Measurements from ENCODE around the gene CFAP53.

The CFAP53 gene

DNA sequence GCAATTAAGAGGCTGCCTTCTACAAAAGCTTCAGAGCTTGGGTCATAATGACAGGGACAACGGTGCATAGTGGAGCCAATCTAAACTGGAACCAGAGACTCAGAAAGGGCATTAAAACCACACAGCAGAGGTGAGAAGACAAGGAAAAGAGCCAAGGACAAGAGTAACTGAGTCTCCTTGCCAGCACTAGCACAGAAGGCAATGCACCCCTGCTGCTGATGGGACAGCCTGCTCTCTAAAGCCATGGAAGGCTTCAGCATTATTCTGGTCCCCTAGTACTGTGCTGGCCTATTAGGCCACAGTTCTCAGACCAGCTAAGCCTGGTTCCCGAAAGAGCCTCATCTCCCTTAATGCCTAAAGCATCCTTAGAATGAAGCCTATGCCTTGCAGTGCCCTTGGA is 86.8 kb downstream of the CFAP53 start:
- no peak for TF ChIP-seq TCF4 (CRISPR knock-in tag; IDR thresholded peaks at IDR 0.05; ENCODE audit: borderline replicate concordance)
- no peak for TF ChIP-seq BACH2 (CRISPR knock-in tag; IDR thresholded peaks at IDR 0.05; ENCODE audit: borderline replicate concordance)
- TF ChIP-seq, protein P1, sequence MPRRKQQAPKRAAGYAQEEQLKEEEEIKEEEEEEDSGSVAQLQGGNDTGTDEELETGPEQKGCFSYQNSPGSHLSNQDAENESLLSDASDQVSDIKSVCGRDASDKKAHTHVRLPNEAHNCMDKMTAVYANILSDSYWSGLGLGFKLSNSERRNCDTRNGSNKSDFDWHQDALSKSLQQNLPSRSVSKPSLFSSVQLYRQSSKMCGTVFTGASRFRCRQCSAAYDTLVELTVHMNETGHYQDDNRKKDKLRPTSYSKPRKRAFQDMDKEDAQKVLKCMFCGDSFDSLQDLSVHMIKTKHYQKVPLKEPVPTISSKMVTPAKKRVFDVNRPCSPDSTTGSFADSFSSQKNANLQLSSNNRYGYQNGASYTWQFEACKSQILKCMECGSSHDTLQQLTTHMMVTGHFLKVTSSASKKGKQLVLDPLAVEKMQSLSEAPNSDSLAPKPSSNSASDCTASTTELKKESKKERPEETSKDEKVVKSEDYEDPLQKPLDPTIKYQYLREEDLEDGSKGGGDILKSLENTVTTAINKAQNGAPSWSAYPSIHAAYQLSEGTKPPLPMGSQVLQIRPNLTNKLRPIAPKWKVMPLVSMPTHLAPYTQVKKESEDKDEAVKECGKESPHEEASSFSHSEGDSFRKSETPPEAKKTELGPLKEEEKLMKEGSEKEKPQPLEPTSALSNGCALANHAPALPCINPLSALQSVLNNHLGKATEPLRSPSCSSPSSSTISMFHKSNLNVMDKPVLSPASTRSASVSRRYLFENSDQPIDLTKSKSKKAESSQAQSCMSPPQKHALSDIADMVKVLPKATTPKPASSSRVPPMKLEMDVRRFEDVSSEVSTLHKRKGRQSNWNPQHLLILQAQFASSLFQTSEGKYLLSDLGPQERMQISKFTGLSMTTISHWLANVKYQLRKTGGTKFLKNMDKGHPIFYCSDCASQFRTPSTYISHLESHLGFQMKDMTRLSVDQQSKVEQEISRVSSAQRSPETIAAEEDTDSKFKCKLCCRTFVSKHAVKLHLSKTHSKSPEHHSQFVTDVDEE (CRISPR knock-in tag; IDR thresholded peaks at IDR 0.05), result no peak
- TF ChIP-seq SNAI2 (CRISPR knock-in tag; IDR thresholded peaks at IDR 0.05), result no peak
- no peak for TF ChIP-seq ZFP30 (CRISPR knock-in tag; IDR thresholded peaks at IDR 0.05)
- TF ChIP-seq OSR1 (CRISPR knock-in tag; IDR thresholded peaks at IDR 0.05), result no peak
- no peak for TF ChIP-seq TOX (CRISPR knock-in tag; IDR thresholded peaks at IDR 0.05; ENCODE audit: borderline replicate concordance)
- no peak for TF ChIP-seq GLIS3 (CRISPR knock-in tag; IDR thresholded peaks at IDR 0.05)
- TF ChIP-seq, protein P2, sequence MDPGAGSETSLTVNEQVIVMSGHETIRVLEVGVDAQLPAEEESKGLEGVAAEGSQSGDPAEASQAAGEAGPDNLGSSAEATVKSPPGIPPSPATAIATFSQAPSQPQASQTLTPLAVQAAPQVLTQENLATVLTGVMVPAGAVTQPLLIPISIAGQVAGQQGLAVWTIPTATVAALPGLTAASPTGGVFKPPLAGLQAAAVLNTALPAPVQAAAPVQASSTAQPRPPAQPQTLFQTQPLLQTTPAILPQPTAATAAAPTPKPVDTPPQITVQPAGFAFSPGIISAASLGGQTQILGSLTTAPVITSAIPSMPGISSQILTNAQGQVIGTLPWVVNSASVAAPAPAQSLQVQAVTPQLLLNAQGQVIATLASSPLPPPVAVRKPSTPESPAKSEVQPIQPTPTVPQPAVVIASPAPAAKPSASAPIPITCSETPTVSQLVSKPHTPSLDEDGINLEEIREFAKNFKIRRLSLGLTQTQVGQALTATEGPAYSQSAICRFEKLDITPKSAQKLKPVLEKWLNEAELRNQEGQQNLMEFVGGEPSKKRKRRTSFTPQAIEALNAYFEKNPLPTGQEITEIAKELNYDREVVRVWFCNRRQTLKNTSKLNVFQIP (CRISPR knock-in tag; IDR thresholded peaks at IDR 0.05; ENCODE audit: borderline replicate concordance, low read depth), result no peak
- TF ChIP-seq, protein P3, sequence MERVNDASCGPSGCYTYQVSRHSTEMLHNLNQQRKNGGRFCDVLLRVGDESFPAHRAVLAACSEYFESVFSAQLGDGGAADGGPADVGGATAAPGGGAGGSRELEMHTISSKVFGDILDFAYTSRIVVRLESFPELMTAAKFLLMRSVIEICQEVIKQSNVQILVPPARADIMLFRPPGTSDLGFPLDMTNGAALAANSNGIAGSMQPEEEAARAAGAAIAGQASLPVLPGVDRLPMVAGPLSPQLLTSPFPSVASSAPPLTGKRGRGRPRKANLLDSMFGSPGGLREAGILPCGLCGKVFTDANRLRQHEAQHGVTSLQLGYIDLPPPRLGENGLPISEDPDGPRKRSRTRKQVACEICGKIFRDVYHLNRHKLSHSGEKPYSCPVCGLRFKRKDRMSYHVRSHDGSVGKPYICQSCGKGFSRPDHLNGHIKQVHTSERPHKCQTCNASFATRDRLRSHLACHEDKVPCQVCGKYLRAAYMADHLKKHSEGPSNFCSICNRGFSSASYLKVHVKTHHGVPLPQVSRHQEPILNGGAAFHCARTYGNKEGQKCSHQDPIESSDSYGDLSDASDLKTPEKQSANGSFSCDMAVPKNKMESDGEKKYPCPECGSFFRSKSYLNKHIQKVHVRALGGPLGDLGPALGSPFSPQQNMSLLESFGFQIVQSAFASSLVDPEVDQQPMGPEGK (CRISPR knock-in tag; IDR thresholded peaks at IDR 0.05; ENCODE audit: borderline replicate concordance), result no peak
- no peak for ATAC-seq

DNA sequence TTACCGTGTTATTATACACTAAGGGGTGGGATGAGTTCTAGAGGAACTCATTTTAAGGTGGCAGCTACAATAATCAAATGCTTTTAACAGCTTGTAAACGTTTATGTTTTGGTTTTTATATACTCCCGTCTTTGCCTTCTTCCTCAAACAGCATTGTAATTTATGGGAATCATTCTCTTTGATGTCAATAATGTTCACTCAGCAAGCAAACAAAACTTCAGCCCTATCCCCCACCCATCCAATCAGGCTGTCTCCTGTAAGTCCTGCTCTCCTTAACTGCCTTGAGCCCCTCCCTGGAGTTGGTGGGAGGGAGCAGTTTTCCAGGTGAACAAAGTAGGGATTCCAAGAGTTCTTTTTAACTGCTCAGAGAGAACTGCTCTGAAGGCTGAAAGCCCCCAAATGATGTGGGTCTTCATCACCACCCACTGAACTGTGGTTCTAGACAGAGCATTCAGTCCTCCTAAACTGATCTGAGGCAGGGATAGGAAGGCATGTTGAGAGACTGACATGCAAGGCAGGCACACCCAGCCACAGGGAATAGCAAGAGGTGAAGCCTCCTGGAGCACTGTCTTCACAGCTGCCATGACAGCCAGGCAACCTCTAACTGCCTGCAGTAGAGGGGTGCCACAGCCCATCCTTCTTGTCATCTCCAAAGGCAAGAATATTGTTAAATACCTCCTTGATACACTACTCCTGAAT is 88.9 kb downstream of the CFAP53 start:
- TF ChIP-seq ESRRG (CRISPR knock-in tag; IDR thresholded peaks at IDR 0.05), result no peak
- no peak for TF ChIP-seq RARB (CRISPR knock-in tag; IDR thresholded peaks at IDR 0.05)
- TF ChIP-seq, protein P4, sequence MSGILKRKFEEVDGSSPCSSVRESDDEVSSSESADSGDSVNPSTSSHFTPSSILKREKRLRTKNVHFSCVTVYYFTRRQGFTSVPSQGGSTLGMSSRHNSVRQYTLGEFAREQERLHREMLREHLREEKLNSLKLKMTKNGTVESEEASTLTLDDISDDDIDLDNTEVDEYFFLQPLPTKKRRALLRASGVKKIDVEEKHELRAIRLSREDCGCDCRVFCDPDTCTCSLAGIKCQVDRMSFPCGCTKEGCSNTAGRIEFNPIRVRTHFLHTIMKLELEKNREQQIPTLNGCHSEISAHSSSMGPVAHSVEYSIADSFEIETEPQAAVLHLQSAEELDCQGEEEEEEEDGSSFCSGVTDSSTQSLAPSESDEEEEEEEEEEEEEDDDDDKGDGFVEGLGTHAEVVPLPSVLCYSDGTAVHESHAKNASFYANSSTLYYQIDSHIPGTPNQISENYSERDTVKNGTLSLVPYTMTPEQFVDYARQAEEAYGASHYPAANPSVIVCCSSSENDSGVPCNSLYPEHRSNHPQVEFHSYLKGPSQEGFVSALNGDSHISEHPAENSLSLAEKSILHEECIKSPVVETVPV (CRISPR knock-in tag; IDR thresholded peaks at IDR 0.05), result no peak
- TF ChIP-seq, protein P5, sequence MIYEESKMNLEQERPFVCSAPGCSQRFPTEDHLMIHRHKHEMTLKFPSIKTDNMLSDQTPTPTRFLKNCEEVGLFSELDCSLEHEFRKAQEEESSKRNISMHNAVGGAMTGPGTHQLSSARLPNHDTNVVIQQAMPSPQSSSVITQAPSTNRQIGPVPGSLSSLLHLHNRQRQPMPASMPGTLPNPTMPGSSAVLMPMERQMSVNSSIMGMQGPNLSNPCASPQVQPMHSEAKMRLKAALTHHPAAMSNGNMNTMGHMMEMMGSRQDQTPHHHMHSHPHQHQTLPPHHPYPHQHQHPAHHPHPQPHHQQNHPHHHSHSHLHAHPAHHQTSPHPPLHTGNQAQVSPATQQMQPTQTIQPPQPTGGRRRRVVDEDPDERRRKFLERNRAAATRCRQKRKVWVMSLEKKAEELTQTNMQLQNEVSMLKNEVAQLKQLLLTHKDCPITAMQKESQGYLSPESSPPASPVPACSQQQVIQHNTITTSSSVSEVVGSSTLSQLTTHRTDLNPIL (CRISPR knock-in tag; IDR thresholded peaks at IDR 0.05; ENCODE audit: low read depth), result no peak
- no peak for TF ChIP-seq BACH2 (CRISPR knock-in tag; IDR thresholded peaks at IDR 0.05; ENCODE audit: borderline replicate concordance)
- TF ChIP-seq OSR1 (CRISPR knock-in tag; IDR thresholded peaks at IDR 0.05), result no peak
- TF ChIP-seq ZNF70 (CRISPR knock-in tag; IDR thresholded peaks at IDR 0.05), result no peak
- TF ChIP-seq GLIS3 (CRISPR knock-in tag; IDR thresholded peaks at IDR 0.05), result no peak
- no peak for TF ChIP-seq PPARA (CRISPR knock-in tag; IDR thresholded peaks at IDR 0.05; ENCODE audit: borderline replicate concordance)
- TF ChIP-seq CSDC2 (CRISPR knock-in tag; IDR thresholded peaks at IDR 0.05), result no peak
- TF ChIP-seq SNAI2 (CRISPR knock-in tag; IDR thresholded peaks at IDR 0.05), result no peak
- TF ChIP-seq ZNF8 (CRISPR knock-in tag; IDR thresholded peaks at IDR 0.05), result no peak
- TF ChIP-seq, protein P3 (CRISPR knock-in tag; IDR thresholded peaks at IDR 0.05; ENCODE audit: borderline replicate concordance), result no peak
- TF ChIP-seq ISL1 (CRISPR knock-in tag; IDR thresholded peaks at IDR 0.05), result no peak
- no peak for TF ChIP-seq ARNTL (CRISPR knock-in tag; IDR thresholded peaks at IDR 0.05; ENCODE audit: borderline replicate concordance, low read depth)
- TF ChIP-seq, protein P1 (CRISPR knock-in tag; IDR thresholded peaks at IDR 0.05), result no peak
- ATAC-seq, result no peak

Measured in SK-N-SH treated with all-trans-retinoic acid at 6 μM for 48 hours (cell line).